Hepatocyte (in vitro differentiated cells): ENCODE data around the gene TUBGCP2. TPM values are rescaled to one million over a fixed set of nuclear protein-coding genes. Genes with fewer than 3 reads are reported as not detected.

Experiments used
- DNase-seq: peaks from one replicate; pipeline ENCODE4 v3.0.0-alpha.2; 2016; ENCODE audit warnings: low spot score
- H2AFZ ChIP-seq: fragments of 200-600 bp; sonication (generic); 2 replicates; pipeline ENCODE4 v1.6.0; 2016; ENCODE audit warnings: antibody characterized with exemption, mild to moderate bottlenecking
- H3K27ac ChIP-seq: fragments of 200-600 bp; sonication (generic); 2 replicates; pipeline ENCODE4 v1.5.1; 2016; ENCODE audit warnings: mild to moderate bottlenecking
- H3K27me3 ChIP-seq: fragments of 200-600 bp; sonication (generic); 2 replicates; pipeline ENCODE4 v1.6.1; 2016
- H3K36me3 ChIP-seq: fragments of 200-600 bp; sonication (generic); replicated peaks from 2 replicates; pipeline ENCODE4 v1.5.1; 2016; ENCODE audit warnings: low read depth; ENCODE audit not compliant: insufficient read depth
- H3K4me1 ChIP-seq: fragments of 200-600 bp; sonication (generic); 2 replicates; pipeline ENCODE4 v1.5.1; 2016; ENCODE audit warnings: mild to moderate bottlenecking, moderate library complexity; ENCODE audit not compliant: insufficient read depth
- H3K4me2 ChIP-seq: fragments of 200-600 bp; sonication (generic); 2 replicates; pipeline ENCODE4 v1.6.0; 2016
- H3K4me3 ChIP-seq: fragments of 200-600 bp; sonication (generic); 2 replicates; pipeline ENCODE4 v1.5.1; 2016; ENCODE audit warnings: mild to moderate bottlenecking
- H3K79me2 ChIP-seq: fragments of 200-600 bp; sonication (generic); 2 replicates; pipeline ENCODE4 v1.6.0; 2017; ENCODE audit warnings: mild to moderate bottlenecking
- H3K9me2 ChIP-seq: fragments of 200-600 bp; sonication (generic); replicated peaks from 2 replicates; pipeline ENCODE4 v1.6.0; 2017; ENCODE audit warnings: mild to moderate bottlenecking; ENCODE audit not compliant: insufficient read depth
- H3K9me3 ChIP-seq: fragments of 200-600 bp; sonication (generic); 2 replicates; pipeline ENCODE4 v1.5.1; 2016; ENCODE audit warnings: low read depth, mild to moderate bottlenecking
- H4K20me1 ChIP-seq: fragments of 200-600 bp; sonication (generic); 2 replicates; pipeline ENCODE4 v1.6.0; 2016; ENCODE audit warnings: mild to moderate bottlenecking; ENCODE audit not compliant: insufficient read depth, poor library complexity, severe bottlenecking
- EZH2 ChIP-seq: fragments of 200-600 bp; sonication (generic); IDR thresholded peaks from 2 replicates; pipeline ENCODE4 v1.6.1; 2016; ENCODE audit warnings: antibody characterized with exemption, mild to moderate bottlenecking, borderline replicate concordance
- EZH2phosphoT487 ChIP-seq: fragments of 200-600 bp; sonication (generic); IDR thresholded peaks from one replicate; pipeline ENCODE4 v1.6.1; 2018; ENCODE audit warnings: antibody characterized with exemption, mild to moderate bottlenecking, low read depth, moderate library complexity; ENCODE audit not compliant: unreplicated experiment, severe bottlenecking
- WGBS: methylation state at CpG from one replicate; pipeline ENCODE4 v1.1.6; 2016; ENCODE audit warnings: low lambda C conversion rate; ENCODE audit errors: missing lambda C conversion rate; 5-methylcytosine and 5-hydroxymethylcytosine counted together
- polyA plus RNA-seq: library from polyadenylated mRNA; unstranded; fragments of >200 nt; fragmentation: Nextera tagmentation; extraction: Ambion mirVana; gene quantifications from 2 replicates; pipeline ENCODE4 v1.2.1, GENCODE V29; 2016
- total RNA-seq: library from RNA; depleted of rRNA; stranded (reverse); fragments of >200 nt; gene quantifications from 2 replicates; pipeline ENCODE4 v1.2.3, GENCODE V29; 2014
- TF ChIP-seq, protein P1 (sequence below): fragments of 200-600 bp; sonication (generic); IDR thresholded peaks from 2 replicates; pipeline ENCODE4 v1.5.1; 2016; ENCODE audit warnings: antibody characterized with exemption, mild to moderate bottlenecking; ENCODE audit not compliant: poor library complexity

The TUBGCP2 gene
- total and polyA plus RNA-seq, 2 experiments from 2014 or later, result 44.8 to 51.5 TPM

GRCh38 chr10:133270204-133270603 is 38.5 kb downstream of the TUBGCP2 start:
- Histone ChIP-seq H3K27ac (no peak overlapping the region), H3K4me1 (peaks cover 7% of the 10 kb centered on the region), H3K79me2 (no peaks in the 10 kb centered on the region), H3K36me3 (no peaks in the 10 kb centered on the region), H3K9me2 (no peaks in the 10 kb centered on the region), H3K27me3 (no peaks in the 10 kb centered on the region), H3K4me2 (no peak overlapping the region), H4K20me1 (no peaks in the 10 kb centered on the region), H3K4me3 (no peak overlapping the region), H2AFZ (no peak overlapping the region), H3K9me3 (no peaks in the 10 kb centered on the region)
- DNase-seq, result no peak
- WGBS, result 93% methylated on average over 20 of the region's 20 CpGs
- TF ChIP-seq, protein P1, sequence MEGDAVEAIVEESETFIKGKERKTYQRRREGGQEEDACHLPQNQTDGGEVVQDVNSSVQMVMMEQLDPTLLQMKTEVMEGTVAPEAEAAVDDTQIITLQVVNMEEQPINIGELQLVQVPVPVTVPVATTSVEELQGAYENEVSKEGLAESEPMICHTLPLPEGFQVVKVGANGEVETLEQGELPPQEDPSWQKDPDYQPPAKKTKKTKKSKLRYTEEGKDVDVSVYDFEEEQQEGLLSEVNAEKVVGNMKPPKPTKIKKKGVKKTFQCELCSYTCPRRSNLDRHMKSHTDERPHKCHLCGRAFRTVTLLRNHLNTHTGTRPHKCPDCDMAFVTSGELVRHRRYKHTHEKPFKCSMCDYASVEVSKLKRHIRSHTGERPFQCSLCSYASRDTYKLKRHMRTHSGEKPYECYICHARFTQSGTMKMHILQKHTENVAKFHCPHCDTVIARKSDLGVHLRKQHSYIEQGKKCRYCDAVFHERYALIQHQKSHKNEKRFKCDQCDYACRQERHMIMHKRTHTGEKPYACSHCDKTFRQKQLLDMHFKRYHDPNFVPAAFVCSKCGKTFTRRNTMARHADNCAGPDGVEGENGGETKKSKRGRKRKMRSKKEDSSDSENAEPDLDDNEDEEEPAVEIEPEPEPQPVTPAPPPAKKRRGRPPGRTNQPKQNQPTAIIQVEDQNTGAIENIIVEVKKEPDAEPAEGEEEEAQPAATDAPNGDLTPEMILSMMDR, result no peak

- Histone ChIP-seq H3K9me3 (no peaks in the 10 kb centered on the region), H4K20me1 (no peaks in the 10 kb centered on the region)
- WGBS, result 94% methylated on average over 19 of the region's 26 CpGs
Measured at GRCh38 chr10:133269367-133269766, 39.3 kb downstream of the TUBGCP2 start.

DNA sequence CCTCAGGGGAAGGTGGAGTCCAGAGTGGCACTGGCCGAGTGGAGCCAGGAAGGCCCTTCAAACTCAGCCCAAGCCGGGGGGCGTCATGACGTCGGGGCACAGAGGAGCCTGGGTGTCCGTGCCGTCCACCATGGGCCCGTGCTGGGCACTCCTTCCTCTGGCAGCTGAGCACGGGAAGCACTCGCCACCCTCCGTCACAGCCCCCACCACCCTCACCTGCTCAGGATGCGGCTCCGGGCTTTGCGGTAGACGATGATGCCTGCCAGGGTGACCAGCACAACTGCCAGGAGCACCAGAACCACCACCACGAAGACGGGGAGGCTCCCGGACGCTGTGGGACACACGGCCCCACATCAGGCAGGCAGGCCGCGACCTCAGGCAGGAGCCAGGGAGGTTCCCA is 40.1 kb downstream of the TUBGCP2 start:
- DNase-seq, result no peak
- Histone ChIP-seq H3K36me3 (no peaks in the 10 kb centered on the region), H3K9me2 (no peaks in the 10 kb centered on the region), H3K4me2 (no peak overlapping the region), H3K79me2 (no peaks in the 10 kb centered on the region), H2AFZ (no peak overlapping the region), H3K4me1 (no peaks in the 10 kb centered on the region), H3K9me3 (no peaks in the 10 kb centered on the region), H3K27ac (no peak overlapping the region), H3K27me3 (no peaks in the 10 kb centered on the region), H3K4me3 (no peak overlapping the region), H4K20me1 (no peaks in the 10 kb centered on the region)
- 98% methylated on average over 21 of the region's 22 CpGs for WGBS
- TF ChIP-seq, protein P1, result no peak
- TF ChIP-seq EZH2, result no peak
- TF ChIP-seq EZH2phosphoT487, result no peak

More at GRCh38 chr10:133269367-133269766, 39.3 kb downstream of the TUBGCP2 start:
- no peak overlapping the region for H2AFZ ChIP-seq
- no peak overlapping the region for H3K4me2 ChIP-seq
- no peak overlapping the region for H3K4me3 ChIP-seq
- H3K4me1 ChIP-seq, result no peaks in the 10 kb centered on the region
- H3K79me2 ChIP-seq, result no peaks in the 10 kb centered on the region
- H3K9me2 ChIP-seq, result no peaks in the 10 kb centered on the region
- no peaks in the 10 kb centered on the region for H3K36me3 ChIP-seq
- H3K27me3 ChIP-seq, result no peaks in the 10 kb centered on the region
- DNase-seq, result no peak
- TF ChIP-seq, protein P1, result no peak
- no peak for TF ChIP-seq EZH2
- no peak for TF ChIP-seq EZH2phosphoT487
- no peak overlapping the region for H3K27ac ChIP-seq

- Histone ChIP-seq H3K27ac (no peak overlapping the region), H3K4me2 (no peak overlapping the region), H3K4me1 (no peaks in the 10 kb centered on the region), H3K4me3 (no peak overlapping the region), H3K36me3 (no peaks in the 10 kb centered on the region), H3K27me3 (no peaks in the 10 kb centered on the region), H2AFZ (no peak overlapping the region), H3K9me2 (no peaks in the 10 kb centered on the region), H3K9me3 (no peaks in the 10 kb centered on the region), H3K79me2 (no peaks in the 10 kb centered on the region), H4K20me1 (no peaks in the 10 kb centered on the region)
- no peak for DNase-seq
- 94% methylated on average over 19 of the region's 22 CpGs for WGBS
- TF ChIP-seq EZH2phosphoT487 (no peak), EZH2 (no peak)
- TF ChIP-seq, protein P1, result no peak
Measured at GRCh38 chr10:133267829-133268228, 40.8 kb downstream of the TUBGCP2 start.
